Mesothelial cell of epicardium (in vitro differentiated cells): ENCODE data around the gene BRSK2. TPM values are rescaled to one million over a fixed set of nuclear protein-coding genes. Genes with fewer than 3 reads are reported as not detected.
"Not testable (repeated sequence)": the region's sequence is repeated elsewhere in the genome, so short reads cannot be mapped to it uniquely, and the experiment has no call there.

Experiments
- DNase-seq, 2 experiments: peaks; one replicate each; pipeline ENCODE4 v3.0.0; 2021; ENCODE audit warnings: low spot score in 2 of 2; ENCODE audit not compliant: unreplicated experiment in 2 of 2
- H3K27ac Mint-ChIP-seq: 2 replicates; pipeline ENCODE4 v1.8.0; 2021; ENCODE audit warnings: mixed read lengths
- H3K27me3 Mint-ChIP-seq: 2 replicates; pipeline ENCODE4 v1.8.0; 2021; ENCODE audit warnings: low read depth, mixed read lengths
- H3K36me3 Mint-ChIP-seq: 2 replicates; pipeline ENCODE4 v1.8.0; 2021; ENCODE audit warnings: mixed read lengths
- H3K4me1 Mint-ChIP-seq: 2 replicates; pipeline ENCODE4 v1.8.0; 2021; ENCODE audit warnings: mixed read lengths
- H3K4me3 Mint-ChIP-seq: 2 replicates; pipeline ENCODE4 v1.8.0; 2021; ENCODE audit warnings: mild to moderate bottlenecking, moderate library complexity, mixed read lengths
- H3K9me3 Mint-ChIP-seq: 2 replicates; pipeline ENCODE4 v1.8.0; 2021; ENCODE audit warnings: mixed read lengths
- total RNA-seq: library from RNA; stranded (reverse); gene quantifications from 3 replicates; pipeline ENCODE4 v1.2.1, GENCODE V29; 2021
- TF ChIP-seq, protein P1 (sequence below): fragments of 200-600 bp; sonication (generic); IDR thresholded peaks from one replicate; pipeline ENCODE4 v1.5.0; 2021; ENCODE audit warnings: antibody characterized with exemption; ENCODE audit not compliant: unreplicated experiment

The BRSK2 gene
- total RNA-seq, 1 donor from 2014 or later, result 4.9 TPM

DNA sequence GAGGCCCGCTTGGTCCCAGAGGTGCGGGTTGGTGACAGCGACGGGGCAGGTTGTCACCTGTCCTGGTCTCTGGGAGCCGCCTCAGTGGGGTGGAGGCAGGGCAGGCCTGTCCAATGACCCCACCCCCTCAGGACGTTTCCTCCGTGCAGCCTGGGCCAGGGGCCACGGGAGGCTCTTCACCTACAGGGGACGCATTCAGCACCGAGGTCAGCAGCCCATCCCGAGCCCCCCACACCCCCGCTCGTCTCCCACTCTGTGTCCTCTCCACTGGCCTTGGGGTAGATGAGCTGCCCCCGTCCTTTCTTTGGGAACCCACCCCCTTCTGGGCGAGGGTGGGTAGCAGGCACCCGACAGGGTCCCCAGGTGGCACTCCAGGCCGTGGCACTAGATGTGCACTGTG is 35.7 kb downstream of the BRSK2 start:
- H3K4me3 Mint-ChIP-seq, result no peak overlapping the region
- H3K27ac Mint-ChIP-seq, result no peak overlapping the region
- TF ChIP-seq, protein P1, sequence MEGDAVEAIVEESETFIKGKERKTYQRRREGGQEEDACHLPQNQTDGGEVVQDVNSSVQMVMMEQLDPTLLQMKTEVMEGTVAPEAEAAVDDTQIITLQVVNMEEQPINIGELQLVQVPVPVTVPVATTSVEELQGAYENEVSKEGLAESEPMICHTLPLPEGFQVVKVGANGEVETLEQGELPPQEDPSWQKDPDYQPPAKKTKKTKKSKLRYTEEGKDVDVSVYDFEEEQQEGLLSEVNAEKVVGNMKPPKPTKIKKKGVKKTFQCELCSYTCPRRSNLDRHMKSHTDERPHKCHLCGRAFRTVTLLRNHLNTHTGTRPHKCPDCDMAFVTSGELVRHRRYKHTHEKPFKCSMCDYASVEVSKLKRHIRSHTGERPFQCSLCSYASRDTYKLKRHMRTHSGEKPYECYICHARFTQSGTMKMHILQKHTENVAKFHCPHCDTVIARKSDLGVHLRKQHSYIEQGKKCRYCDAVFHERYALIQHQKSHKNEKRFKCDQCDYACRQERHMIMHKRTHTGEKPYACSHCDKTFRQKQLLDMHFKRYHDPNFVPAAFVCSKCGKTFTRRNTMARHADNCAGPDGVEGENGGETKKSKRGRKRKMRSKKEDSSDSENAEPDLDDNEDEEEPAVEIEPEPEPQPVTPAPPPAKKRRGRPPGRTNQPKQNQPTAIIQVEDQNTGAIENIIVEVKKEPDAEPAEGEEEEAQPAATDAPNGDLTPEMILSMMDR, result no peak
- DNase-seq, result no peak
- H3K9me3 Mint-ChIP-seq, result no peaks in the 10 kb centered on the region
- no peaks in the 10 kb centered on the region for H3K4me1 Mint-ChIP-seq
- H3K27me3 Mint-ChIP-seq, result no peaks in the 10 kb centered on the region
- no peaks in the 10 kb centered on the region for H3K36me3 Mint-ChIP-seq

DNA sequence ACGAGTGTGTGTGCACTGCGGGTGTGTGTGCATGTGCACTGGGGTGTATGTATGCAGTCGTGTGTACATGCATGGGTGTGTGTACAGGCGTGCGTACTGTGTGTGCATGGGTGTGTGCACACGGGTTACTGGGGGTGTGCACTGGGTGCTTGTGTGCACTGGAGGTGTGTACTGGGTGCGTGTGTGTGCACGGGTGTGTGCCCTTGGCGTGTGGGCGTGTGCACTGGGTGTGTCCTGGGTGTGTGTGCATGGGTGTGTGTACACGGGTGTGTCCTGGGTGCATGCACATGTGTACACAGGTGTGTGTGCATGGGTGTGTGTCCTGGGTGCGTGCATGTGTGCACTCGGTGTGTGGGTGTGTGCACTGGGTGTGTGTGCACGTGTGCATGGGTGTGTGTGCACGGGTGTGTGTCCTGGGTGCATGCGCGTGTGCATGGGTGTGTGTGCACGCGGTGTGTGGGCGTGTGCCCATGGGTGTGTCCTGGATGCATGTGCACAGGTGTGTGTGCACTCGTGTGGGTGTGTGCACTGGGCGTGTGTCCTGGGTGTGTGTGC is 39.1 kb downstream of the BRSK2 start:
- Mint-ChIP-seq H3K9me3 (no peaks in the 10 kb centered on the region), H3K36me3 (no peaks in the 10 kb centered on the region), H3K27me3 (no peaks in the 10 kb centered on the region), H3K4me3 (no peak overlapping the region), H3K4me1 (no peaks in the 10 kb centered on the region), H3K27ac (no peak overlapping the region)
- DNase-seq, result no peak
- TF ChIP-seq, protein P1, result no peak

DNA sequence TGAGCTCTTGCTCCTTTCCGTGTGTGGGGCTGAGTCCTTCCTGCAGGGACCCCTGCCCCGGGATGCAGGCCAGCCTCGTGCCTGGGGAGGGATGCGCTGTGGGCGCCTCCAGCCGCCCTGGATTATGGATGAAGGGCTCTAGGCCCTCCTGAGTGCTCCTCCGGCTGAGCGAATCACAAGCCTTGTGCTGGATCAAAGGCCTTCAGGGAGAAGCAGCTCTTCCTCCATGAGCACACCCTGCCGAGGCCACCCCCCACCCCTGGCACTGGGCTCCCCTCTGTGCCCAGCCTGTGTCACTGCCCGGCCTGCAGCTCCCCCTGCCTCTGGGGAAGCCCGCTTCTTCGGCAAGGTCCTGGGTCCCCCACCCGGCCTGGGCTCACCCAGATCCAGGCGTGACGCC is 43.8 kb downstream of the BRSK2 start:
- no peak for DNase-seq
- H3K4me1 Mint-ChIP-seq, result peaks cover 7% of the 10 kb centered on the region
- H3K27me3 Mint-ChIP-seq, result peaks cover 3% of the 10 kb centered on the region
- H3K27ac Mint-ChIP-seq, result no peak overlapping the region
- no peaks in the 10 kb centered on the region for H3K36me3 Mint-ChIP-seq
- H3K9me3 Mint-ChIP-seq, result no peaks in the 10 kb centered on the region
- H3K4me3 Mint-ChIP-seq, result no peak overlapping the region
- TF ChIP-seq, protein P1, result no peak

DNA sequence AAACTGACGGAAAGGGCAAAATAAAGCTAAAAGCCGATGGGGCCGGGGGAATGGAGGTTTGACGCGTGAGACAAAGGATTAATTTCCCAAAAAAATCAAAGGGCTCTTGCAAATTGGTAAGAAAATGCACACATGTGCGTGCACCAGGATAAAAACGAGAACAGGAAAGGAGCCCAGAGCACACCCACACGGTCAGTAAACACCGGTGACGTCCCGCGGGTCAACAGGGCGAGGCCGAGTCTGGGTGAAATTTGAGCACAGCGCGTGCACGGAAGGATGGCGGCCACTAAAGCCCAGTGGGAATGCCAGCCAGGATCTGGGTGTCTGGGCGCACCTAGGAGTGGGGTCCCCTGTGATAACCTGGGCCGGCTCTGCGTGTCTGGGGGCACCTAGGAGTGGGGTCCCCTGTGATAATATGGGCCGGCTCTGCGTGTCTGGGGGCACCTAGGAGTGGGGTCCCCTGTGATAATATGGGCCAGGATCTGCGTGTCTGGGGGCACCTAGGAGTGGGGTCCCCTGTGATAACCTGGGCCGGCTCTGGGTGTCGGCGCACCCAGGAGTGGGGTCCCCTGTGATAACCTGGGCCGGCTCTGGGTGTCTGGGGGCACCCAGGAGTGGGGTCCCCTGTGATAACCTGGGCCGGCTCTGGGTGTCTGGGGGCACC is 44.4 kb downstream of the BRSK2 start:
- no peak for DNase-seq
- Mint-ChIP-seq H3K4me1 (peaks cover 8% of the 10 kb centered on the region), H3K27me3 (peaks cover 3% of the 10 kb centered on the region), H3K9me3 (no peaks in the 10 kb centered on the region), H3K4me3 (no peak overlapping the region), H3K27ac (no peak overlapping the region), H3K36me3 (no peaks in the 10 kb centered on the region)
- TF ChIP-seq, protein P1, result no peak

DNA sequence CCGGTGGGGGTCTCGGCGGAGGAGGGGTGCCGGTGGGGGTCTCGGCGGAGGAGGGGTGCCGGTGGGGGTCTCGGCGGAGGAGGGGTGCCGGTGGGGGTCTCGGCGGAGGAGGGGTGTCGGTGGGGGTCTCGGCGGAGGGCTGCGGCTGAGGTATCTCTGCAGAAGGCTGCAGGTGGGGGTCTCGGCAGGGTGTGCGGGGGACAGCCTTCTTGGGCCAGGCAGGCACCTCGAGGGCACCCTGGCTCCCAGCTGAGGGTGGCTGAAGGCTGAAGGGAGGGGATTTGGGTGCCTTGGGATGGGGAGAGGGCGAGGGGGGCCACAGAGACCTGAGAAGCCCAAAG is 45.7 kb downstream of the BRSK2 start:
- not testable (repeated sequence) for H3K27me3 Mint-ChIP-seq, DNase-seq, H3K4me3 Mint-ChIP-seq, H3K27ac Mint-ChIP-seq, H3K4me1 Mint-ChIP-seq, H3K36me3 Mint-ChIP-seq, H3K9me3 Mint-ChIP-seq

DNA sequence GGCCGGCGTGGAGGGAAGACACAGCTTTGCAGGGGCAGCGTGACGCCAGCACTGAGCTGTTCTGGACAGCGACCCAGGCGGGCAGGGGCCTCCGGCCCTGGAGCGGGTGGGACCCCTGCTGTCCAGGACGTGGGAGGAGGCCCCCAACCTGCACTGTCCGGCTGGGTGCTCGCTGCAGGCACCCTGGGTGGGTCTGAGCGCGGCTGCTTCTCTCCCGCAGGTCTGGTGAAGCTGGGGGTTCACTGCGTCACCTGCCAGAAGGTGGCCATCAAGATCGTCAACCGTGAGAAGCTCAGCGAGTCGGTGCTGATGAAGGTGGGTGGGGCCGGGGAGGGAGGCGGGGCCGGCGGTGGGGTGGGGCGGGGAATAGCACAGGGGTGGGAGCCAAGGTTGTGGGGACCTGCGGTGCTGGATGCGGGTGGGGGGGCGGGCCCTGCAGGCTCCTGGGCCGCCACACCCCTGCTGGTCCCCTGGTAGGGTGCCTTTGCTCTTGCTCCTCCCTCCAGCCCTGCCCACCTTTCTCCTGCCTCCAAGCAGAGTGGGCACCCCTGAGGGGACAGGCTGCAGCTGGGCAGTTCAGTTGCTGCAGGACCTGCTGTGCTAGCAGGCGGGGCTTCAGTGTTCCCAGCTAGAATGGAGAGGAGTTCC is 46.2 kb downstream of the BRSK2 start:
- Mint-ChIP-seq H3K4me1 (peaks cover 8% of the 10 kb centered on the region), H3K27me3 (peaks cover 3% of the 10 kb centered on the region), H3K4me3 (no peak overlapping the region), H3K27ac (no peak overlapping the region), H3K36me3 (no peaks in the 10 kb centered on the region), H3K9me3 (no peaks in the 10 kb centered on the region)
- DNase-seq, result no peak
- TF ChIP-seq, protein P1, result no peak
